Activated CD4-positive, alpha-beta memory T cell treated with anti-CD3 and anti-CD28 coated beads, Interleukin-2, amount 10 ng/mL, durations not matched to agents 7 days and 5 days (primary cell): ENCODE results near the gene ARHGEF40. TPM values are rescaled to one million over a fixed set of nuclear protein-coding genes. Genes with fewer than 3 reads are reported as not detected.

Source experiments
- CTCF ChIA-PET: fragments of 350-600 bp; sonication (Branson Sonifier 250); formaldehyde crosslinking; loops from one replicate; lab custom pipeline; 2021; ENCODE audit warnings: antibody characterized with exemption, inconsistent platforms; lab: Charles Lee
- POLR2A ChIA-PET: fragments of 350-600 bp; sonication (Branson Sonifier 250); formaldehyde crosslinking; loops from one replicate; lab custom pipeline; 2021; ENCODE audit warnings: antibody characterized with exemption; lab: Charles Lee
- DNase-seq: peaks from one replicate; pipeline ENCODE4 v3.0.0-alpha.2; 2020
- H3K27ac Mint-ChIP-seq: one replicate; pipeline ENCODE4 v1.8.0; 2021; ENCODE audit warnings: mild to moderate bottlenecking, mixed read lengths
- H3K27me3 Mint-ChIP-seq: one replicate; pipeline ENCODE4 v1.8.0; 2021; ENCODE audit warnings: mixed read lengths
- H3K36me3 Mint-ChIP-seq: one replicate; pipeline ENCODE4 v1.8.0; 2021; ENCODE audit warnings: low read depth, mixed read lengths
- H3K4me1 Mint-ChIP-seq: one replicate; pipeline ENCODE4 v1.8.0; 2021; ENCODE audit warnings: mixed read lengths
- H3K4me3 Mint-ChIP-seq: one replicate; pipeline ENCODE4 v1.8.0; 2021; ENCODE audit warnings: mild to moderate bottlenecking, mixed read lengths
- H3K9me3 Mint-ChIP-seq: one replicate; pipeline ENCODE4 v1.8.0; 2021; ENCODE audit warnings: mixed read lengths
- total RNA-seq, 2 experiments: library from RNA; stranded (reverse); gene quantifications; one replicate each; pipeline ENCODE4 v1.2.3, GENCODE V29; 2021

ARHGEF40 gene
- total RNA-seq, 2 experiments from 2014 or later, result 0.18 to 0.28 TPM

DNA sequence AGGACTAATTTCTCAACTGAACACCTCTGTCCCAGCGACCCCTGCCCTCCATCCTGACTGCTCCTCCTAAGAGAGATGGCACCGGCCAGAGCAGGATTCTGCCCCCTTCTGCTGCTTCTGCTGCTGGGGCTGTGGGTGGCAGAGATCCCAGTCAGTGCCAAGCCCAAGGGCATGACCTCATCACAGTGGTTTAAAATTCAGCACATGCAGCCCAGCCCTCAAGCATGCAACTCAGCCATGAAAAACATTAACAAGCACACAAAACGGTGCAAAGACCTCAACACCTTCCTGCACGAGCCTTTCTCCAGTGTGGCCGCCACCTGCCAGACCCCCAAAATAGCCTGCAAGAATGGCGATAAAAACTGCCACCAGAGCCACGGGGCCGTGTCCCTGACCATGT lies 27.2 kb upstream of the ARHGEF40 start:
- Mint-ChIP-seq H3K4me1 (peaks cover 7% of the 10 kb centered on the region), H3K27me3 (peaks cover 17% of the 10 kb centered on the region), H3K27ac (no peak overlapping the region), H3K9me3 (no peaks in the 10 kb centered on the region), H3K36me3 (no peaks in the 10 kb centered on the region), H3K4me3 (no peak overlapping the region)
- POLR2A ChIA-PET, result no interaction called here
- CTCF ChIA-PET, result interaction anchor here (0.7 to 2.9 kb wide), 3 partner anchors 28 to 397 kb away, joined by 3 to 11 read pairs (median 3); no protein-coding TSS in a partner anchor
- DNase-seq, result no peak

DNA sequence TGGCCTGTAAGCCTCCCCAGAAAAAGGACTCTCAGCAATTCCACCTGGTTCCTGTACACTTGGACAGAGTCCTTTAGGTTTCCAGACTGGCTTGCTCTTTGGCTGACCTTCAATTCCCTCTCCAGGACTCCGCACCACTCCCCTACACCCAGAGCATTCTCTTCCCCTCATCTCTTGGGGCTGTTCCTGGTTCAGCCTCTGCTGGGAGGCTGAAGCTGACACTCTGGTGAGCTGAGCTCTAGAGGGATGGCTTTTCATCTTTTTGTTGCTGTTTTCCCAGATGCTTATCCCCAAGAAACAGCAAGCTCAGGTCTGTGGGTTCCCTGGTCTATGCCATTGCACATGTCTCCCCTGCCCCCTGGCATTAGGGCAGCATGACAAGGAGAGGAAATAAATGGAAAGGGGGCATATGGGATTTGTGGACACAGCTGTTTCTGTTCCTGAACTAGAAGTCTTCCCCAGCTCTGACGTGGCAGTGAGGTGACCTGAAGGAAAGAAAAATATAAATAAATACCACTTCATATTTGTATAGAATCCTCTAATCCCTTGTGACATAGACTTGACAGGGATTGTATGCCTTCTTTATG lies 26.6 kb upstream of the ARHGEF40 start:
- H3K36me3 Mint-ChIP-seq, result no peaks in the 10 kb centered on the region
- ChIA-PET CTCF (interaction anchor here (0.7 to 2.9 kb wide), 4 partner anchors 21 to 398 kb away, joined by 3 to 11 read pairs (median 4); no protein-coding TSS in a partner anchor), POLR2A (interaction anchor here (1.0 kb wide), 1 partner anchor 13 kb away, joined by 3 read pairs; no protein-coding TSS in a partner anchor)
- peaks cover 17% of the 10 kb centered on the region for H3K27me3 Mint-ChIP-seq
- peaks cover 7% of the 10 kb centered on the region for H3K4me1 Mint-ChIP-seq
- H3K4me3 Mint-ChIP-seq, result no peak overlapping the region
- no peaks in the 10 kb centered on the region for H3K9me3 Mint-ChIP-seq
- DNase-seq, result no peak
- H3K27ac Mint-ChIP-seq, result no peak overlapping the region

DNA sequence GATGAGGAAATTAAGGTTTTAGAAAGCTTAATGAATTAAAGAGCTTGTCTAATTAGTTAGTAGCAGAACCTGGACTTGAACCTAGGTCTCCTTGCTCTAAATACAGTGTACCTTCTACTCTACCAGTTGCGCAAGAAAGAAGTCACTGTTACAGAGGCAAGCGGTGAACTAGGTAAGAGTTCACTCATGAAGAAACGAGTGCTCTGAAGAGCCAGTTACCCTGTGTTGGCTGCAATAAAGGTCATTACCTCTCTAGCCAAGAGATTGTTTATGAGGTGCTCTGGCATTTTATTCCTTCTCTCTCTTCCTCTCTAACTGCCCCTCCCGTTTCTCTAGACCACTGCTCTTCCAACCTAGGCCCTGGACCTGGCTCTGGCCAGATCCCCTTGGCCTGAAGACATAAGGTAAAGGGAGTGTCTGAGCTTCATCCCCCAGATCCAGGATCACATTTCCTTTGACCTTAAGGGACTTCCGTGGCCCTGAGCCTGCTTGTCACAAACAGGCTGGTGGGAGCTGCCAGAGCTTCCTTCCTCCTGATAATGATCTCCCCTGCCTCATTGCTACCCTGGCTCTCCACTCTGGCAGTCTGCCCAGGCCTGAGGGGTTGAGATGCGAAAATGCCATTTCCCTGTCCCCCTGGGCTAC lies 26.0 kb upstream of the ARHGEF40 start:
- DNase-seq, result no peak
- Mint-ChIP-seq H3K27me3 (peaks cover 17% of the 10 kb centered on the region), H3K9me3 (no peaks in the 10 kb centered on the region), H3K4me3 (no peak overlapping the region), H3K36me3 (no peaks in the 10 kb centered on the region), H3K4me1 (peaks cover 7% of the 10 kb centered on the region), H3K27ac (no peak overlapping the region)
- CTCF ChIA-PET, result interaction anchor here (0.9 to 2.9 kb wide), 3 partner anchors 22 to 45 kb away, joined by 3 to 11 read pairs (median 5); no protein-coding TSS in a partner anchor
- POLR2A ChIA-PET, result interaction anchor here (1.0 kb wide), 1 partner anchor 13 kb away, joined by 3 read pairs; no protein-coding TSS in a partner anchor

DNA sequence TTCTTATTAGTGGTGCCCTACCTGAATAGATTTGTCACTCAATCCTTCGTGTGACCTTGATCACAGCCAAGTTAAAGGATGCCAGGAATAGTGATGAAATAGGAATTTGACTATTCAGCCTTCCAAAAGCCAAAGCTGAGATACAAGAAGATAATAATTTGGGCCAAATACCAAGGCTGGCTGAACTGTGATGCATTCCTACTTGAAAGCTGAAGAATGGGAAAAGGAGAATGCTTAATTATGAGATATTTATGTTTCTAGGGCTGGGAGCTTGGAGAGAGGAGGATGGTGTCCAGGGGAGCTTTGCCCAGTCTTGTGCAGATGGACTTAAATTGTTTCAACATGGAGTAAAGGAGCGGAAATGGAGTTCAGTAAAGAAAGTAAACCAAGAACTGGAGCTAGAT lies 22.7 kb upstream of the ARHGEF40 start:
- peaks cover 7% of the 10 kb centered on the region for H3K4me1 Mint-ChIP-seq
- POLR2A ChIA-PET, result no interaction called here
- no peak overlapping the region for H3K27ac Mint-ChIP-seq
- no peak for DNase-seq
- H3K36me3 Mint-ChIP-seq, result no peaks in the 10 kb centered on the region
- no peaks in the 10 kb centered on the region for H3K9me3 Mint-ChIP-seq
- H3K4me3 Mint-ChIP-seq, result no peak overlapping the region
- CTCF ChIA-PET, result interaction anchor here (0.5 to 3.1 kb wide), 4 partner anchors 24 to 297 kb away, joined by 3 to 20 read pairs (median 4); no protein-coding TSS in a partner anchor
- H3K27me3 Mint-ChIP-seq, result peaks cover 17% of the 10 kb centered on the region

DNA sequence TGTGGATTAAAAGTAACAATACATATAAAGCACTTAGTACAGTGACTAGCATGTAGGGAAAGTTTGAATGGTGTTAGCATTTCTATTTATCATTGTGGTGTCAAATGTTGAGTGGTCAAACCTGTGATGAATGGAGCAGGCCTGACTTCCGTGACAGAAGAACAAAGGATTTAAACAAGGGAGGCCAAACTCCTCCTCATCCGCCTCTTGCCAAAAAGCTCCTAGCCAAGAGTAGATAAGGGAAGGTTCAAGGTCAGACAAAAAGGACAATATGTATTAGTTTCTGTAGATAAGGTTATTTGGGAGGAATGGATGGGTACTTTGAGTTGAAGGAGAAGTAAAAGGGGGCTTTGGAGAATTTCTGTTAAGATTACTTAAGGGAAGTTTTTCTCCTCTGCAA lies 21.5 kb upstream of the ARHGEF40 start:
- no peak for DNase-seq
- Mint-ChIP-seq H3K9me3 (no peaks in the 10 kb centered on the region), H3K36me3 (no peaks in the 10 kb centered on the region), H3K27me3 (peaks cover 12% of the 10 kb centered on the region), H3K27ac (no peak overlapping the region), H3K4me1 (peaks cover 7% of the 10 kb centered on the region), H3K4me3 (no peak overlapping the region)
- CTCF ChIA-PET, result interaction anchor here (1.0 to 3.1 kb wide), 4 partner anchors 30 to 78 kb away, joined by 3 to 20 read pairs (median 3); no protein-coding TSS in a partner anchor
- POLR2A ChIA-PET, result no interaction called here

DNA sequence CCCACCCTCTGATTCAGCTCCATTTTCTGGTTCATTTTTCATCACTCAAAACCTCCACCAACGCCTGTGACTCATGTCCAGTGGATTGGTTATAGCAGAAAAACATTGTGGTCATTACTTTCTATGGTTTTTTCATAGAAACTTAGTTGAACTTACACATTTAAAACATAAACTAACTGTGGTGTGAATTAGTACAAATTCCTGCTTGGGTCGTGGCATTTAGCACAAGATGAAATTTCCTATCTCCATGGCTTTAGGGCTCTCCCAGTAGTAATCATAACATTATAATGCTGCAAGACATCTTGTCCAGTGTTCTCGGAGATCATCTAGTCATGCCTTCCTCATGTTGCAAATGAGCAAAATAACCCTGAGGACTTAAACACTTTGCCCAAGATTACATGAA lies 20.8 kb upstream of the ARHGEF40 start:
- no peak overlapping the region for H3K4me3 Mint-ChIP-seq
- peaks cover 12% of the 10 kb centered on the region for H3K27me3 Mint-ChIP-seq
- H3K27ac Mint-ChIP-seq, result no peak overlapping the region
- POLR2A ChIA-PET, result no interaction called here
- H3K4me1 Mint-ChIP-seq, result peaks cover 9% of the 10 kb centered on the region
- no peaks in the 10 kb centered on the region for H3K9me3 Mint-ChIP-seq
- no peaks in the 10 kb centered on the region for H3K36me3 Mint-ChIP-seq
- DNase-seq, result no peak
- CTCF ChIA-PET, result interaction anchor here (1.4 kb wide), 1 partner anchor 31 kb away, joined by 3 read pairs; no protein-coding TSS in a partner anchor

DNA sequence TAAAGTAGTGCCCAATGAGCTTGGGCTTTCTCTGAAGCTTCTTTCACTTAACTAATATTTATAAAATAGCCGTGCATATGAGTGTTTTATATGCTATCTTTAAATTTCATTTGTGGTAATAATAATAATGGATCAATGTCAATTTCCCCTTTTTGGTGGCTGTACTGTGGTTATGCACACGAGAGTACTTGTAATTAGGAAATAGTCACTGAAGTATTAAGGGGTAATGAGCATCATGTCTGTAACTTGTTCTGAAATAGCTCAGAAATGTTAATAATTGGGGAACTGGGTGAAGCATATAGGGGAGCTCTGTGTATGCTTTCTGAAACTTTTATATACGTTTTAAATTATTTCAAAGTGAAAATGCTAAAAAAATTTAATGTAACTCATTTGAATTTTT lies 19.5 kb upstream of the ARHGEF40 start:
- Mint-ChIP-seq H3K27ac (no peak overlapping the region), H3K4me1 (peaks cover 4% of the 10 kb centered on the region), H3K36me3 (no peaks in the 10 kb centered on the region), H3K4me3 (no peak overlapping the region), H3K27me3 (peaks cover 4% of the 10 kb centered on the region), H3K9me3 (no peaks in the 10 kb centered on the region)
- no peak for DNase-seq
- ChIA-PET POLR2A (no interaction called here), CTCF (interaction anchor here (0.8 to 1.9 kb wide), 2 partner anchors 33 to 36 kb away, joined by 3 to 9 read pairs; no protein-coding TSS in a partner anchor)

DNA sequence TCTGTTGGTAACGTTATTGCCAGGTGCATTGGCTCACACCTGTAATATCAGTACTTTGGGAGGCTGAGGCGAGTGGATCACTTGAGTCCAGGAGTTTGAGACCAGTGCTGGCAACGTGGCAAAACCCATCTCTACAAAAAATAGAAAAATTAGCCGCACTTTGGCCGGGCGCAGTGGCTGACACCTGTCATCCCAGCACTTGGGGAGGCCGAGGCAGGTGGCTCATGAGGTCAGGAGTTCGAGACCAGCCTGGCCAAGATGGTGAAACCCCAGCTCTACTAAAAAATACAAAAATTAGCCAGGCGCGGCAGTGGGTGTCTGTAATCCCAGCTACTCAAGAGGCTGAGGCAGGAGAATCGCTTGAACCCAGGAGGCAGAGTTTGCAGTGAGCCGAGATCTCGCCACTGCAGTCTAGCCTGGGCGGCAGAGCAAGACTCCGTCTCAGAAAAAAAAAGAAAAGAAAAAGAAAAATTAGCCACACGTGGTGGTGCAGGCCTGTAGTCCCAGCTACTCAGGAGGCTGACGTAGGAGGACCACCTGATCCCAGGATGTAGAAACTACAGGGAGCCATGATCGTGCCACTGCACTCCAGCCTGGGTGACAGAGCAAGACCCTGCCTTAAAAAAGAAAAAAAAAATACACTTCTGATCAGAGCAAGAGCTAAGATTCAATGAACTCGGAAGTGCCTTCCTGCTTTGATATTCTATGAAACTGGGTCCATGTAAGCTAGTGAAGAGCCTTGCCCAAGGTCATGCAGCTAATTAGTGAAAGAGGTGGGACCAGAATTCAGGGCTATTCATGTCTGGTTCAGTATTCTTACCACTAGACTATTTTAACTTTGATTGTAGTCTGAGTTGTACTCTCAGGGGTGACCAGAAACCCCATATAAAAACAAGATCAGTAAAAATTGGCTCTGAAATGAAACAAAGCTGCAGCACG lies 16.7 kb upstream of the ARHGEF40 start:
- H3K4me3 Mint-ChIP-seq, result no peak overlapping the region
- H3K27ac Mint-ChIP-seq, result no peak overlapping the region
- ChIA-PET CTCF (interaction anchor here (1.4 kb wide), 1 partner anchor 13 kb away, joined by 3 read pairs; no protein-coding TSS in a partner anchor), POLR2A (no interaction called here)
- peaks cover 4% of the 10 kb centered on the region for H3K27me3 Mint-ChIP-seq
- peaks cover 8% of the 10 kb centered on the region for H3K4me1 Mint-ChIP-seq
- H3K36me3 Mint-ChIP-seq, result no peaks in the 10 kb centered on the region
- DNase-seq, result no peak
- H3K9me3 Mint-ChIP-seq, result no peaks in the 10 kb centered on the region

DNA sequence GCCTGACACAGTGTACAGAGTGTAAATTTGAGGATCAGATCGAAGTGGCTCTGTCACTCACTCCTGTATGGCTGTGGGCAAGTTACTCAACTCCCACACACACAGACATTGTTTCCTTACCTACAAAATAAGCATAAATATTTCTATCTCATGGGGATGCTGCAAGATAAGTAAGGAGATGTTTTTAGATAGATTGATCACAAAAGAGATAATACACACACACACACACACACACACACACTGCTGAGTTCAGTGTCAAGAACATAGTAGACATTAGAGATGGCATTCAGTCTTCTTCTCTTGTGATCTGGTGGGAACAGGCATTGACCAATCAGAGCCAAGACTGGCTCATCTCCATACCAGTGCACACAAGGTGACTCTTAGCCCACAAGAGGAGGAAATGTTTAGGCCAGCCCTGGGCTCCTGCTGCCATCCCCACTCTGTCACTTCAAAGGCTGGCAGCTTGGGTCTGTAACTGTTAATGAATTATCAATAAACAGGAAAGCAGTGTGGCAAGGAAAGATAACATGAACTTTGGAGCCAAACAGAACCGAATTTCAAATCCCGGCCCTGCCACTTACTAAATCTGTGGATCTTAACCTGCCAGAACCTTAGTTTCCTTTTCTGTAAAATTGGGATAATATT lies 15.9 kb upstream of the ARHGEF40 start:
- ChIA-PET POLR2A (no interaction called here), CTCF (interaction anchor here (1.4 kb wide), 1 partner anchor 14 kb away, joined by 3 read pairs; no protein-coding TSS in a partner anchor)
- no peak overlapping the region for H3K27ac Mint-ChIP-seq
- H3K27me3 Mint-ChIP-seq, result peaks cover 4% of the 10 kb centered on the region
- no peaks in the 10 kb centered on the region for H3K36me3 Mint-ChIP-seq
- peaks cover 8% of the 10 kb centered on the region for H3K4me1 Mint-ChIP-seq
- H3K4me3 Mint-ChIP-seq, result no peak overlapping the region
- H3K9me3 Mint-ChIP-seq, result no peaks in the 10 kb centered on the region
- no peak for DNase-seq

DNA sequence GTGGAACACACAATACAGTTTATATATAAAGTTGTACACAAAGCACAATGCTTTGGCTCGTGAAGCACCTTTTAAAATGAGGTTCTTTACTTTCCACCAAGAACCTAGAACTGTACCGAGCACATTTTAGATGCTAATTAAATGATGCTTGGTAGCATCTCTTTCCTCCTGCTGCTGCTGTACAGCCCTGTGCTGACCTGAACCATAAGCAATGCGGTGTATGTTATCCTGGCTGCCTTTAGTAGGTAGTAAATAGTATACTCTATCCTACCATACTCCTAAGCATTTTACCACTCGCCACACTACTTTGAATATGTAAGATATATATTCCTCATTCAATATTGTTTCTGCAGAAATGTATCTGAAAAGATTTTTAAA lies 15.3 kb upstream of the ARHGEF40 start:
- Mint-ChIP-seq H3K4me3 (no peak overlapping the region), H3K4me1 (peaks cover 8% of the 10 kb centered on the region), H3K9me3 (no peaks in the 10 kb centered on the region), H3K27ac (no peak overlapping the region), H3K27me3 (peaks cover 5% of the 10 kb centered on the region), H3K36me3 (no peaks in the 10 kb centered on the region)
- ChIA-PET CTCF (no interaction called here), POLR2A (no interaction called here)
- no peak for DNase-seq

DNA sequence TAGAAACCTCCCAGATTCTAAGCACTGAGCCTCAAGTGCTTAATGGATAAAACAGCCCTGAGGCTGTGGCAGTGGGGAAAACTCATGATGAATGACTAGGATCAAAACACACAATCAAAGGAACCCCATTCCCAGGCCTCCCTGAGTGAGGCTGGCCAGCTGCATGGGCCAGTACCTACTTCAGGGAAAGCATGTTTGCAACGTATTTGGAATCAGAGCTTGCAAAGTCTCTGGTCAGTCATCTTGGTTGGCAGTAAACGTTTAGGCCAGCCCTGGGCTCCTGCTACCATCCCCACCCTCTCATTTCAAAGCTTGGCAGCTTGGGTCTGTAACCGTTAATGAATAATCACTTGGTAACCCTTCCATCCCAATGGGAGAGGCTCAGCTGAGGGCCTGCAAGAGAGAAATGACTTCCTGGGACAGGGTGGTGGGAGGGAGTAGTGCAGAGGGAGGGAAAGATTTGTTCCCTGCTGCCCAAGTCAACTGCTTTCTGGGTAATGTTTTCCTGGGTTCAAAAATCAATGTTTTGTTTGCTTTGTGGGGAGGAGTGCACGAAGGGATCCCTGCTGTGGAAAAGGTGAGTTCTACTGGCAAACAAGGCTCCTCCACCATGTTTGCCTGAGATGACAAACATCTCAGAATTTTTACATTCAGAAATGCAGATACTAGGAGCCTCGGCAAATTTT lies 14.5 kb upstream of the ARHGEF40 start:
- peaks cover 12% of the 10 kb centered on the region for H3K27me3 Mint-ChIP-seq
- H3K9me3 Mint-ChIP-seq, result no peaks in the 10 kb centered on the region
- no peak overlapping the region for H3K27ac Mint-ChIP-seq
- H3K4me3 Mint-ChIP-seq, result no peak overlapping the region
- H3K4me1 Mint-ChIP-seq, result peaks cover 8% of the 10 kb centered on the region
- DNase-seq, result no peak
- no peaks in the 10 kb centered on the region for H3K36me3 Mint-ChIP-seq
- ChIA-PET POLR2A (no interaction called here), CTCF (no interaction called here)
